Effector CD4-positive, alpha-beta T cell (primary cell): Measurements from ENCODE around the gene ITIH5.
A peak's percentile ranks its signal among the peaks of the same experiment; 100 is the strongest.
"Not testable (repeated sequence)": the region's sequence is repeated elsewhere in the genome, so short reads cannot be mapped to it uniquely, and the experiment has no call there.

Experiments
- DNase-seq: peaks from one replicate; pipeline ENCODE4 v3.0.0-alpha.2; 2020

Gene ITIH5

DNA sequence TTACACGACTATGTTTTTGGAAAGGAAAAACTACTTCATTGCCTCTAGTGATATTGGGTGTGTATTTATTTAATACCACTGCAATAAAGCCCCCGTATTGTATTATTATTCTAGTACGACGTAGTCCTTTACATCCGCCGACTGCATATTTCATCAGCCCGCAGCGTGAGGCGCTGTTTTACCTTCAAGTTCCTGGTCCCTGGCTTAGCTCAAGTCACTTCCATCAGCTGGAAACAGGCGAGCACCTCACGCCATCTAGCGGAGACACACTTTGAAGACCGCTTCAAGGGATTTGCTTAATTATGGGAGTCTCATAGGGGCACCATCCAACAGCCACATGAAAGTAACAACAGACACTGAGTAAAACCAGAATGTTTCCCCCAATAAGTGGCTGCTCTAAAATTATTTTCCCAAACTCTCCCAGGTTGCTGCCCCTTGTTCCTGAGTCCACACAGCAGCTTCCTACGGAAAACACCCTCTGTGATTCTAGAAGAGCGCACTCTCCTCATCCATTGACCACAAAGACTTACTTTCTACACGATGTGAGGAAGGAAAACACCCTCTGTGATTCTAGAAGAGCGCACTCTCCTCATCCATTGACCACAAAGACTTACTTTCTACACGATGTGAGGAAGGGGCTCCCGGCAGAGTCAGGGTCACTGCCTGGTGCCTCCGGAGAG lies 20.6 kb upstream of the ITIH5 start:
- DNase-seq = peak; percentile 57

DNA sequence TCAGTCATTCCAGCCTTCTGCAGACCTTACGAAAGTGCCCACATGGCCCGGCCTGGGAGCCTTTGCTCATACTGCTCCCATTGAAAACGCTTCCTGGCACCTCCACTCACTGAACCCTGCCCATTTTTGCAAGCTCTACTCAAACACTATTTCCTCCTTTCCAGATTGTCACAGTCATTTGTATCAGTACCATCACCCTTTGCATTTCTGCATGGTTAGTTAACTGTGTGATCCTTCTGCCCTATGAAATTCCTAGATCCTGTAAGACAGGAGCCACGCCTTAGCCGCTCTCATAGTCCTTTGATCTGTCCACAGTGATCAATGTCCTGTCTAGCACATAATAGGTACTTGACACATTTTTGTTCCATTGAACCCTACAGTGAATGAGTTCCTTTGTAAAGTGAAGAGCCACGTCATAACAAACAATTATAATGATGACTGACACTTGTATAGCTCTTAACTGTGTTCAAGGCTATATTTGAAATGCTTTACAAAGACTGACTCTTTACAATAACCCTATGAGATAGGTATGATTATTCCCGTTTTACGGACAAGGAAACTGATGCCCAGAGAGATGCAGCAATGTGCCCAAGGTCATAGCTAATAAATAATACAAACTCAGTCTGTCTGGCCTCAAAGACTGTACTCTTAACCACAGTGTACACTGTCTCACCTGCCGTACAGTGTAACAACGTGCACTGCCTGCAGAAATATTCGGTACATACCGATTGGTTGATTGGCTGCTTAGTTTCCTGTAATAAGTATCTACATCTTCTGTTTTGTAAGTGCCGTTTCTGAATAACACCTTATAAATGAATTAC lies 19.8 kb upstream of the ITIH5 start:
- DNase-seq = no peak

DNA sequence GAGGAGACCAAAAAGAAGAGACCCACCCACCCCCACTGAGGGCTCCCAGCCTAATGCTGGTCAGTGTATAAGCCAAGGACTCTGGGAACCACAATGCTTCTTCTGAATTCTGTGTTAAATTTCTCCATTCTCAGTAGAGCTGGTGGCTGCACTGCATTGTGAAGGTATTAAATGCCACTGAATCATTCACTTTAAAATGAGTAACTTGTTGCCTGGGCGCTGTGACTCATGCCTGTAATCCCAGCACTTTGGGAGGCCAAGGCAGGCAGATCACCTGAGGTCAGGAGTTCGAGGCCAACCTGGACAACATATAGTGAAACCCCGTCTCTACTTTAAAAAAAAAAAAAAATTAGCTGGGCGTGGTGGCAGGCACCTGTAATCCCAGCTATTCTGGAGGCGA lies 13.3 kb upstream of the ITIH5 start:
- DNase-seq = not testable (repeated sequence)

DNA sequence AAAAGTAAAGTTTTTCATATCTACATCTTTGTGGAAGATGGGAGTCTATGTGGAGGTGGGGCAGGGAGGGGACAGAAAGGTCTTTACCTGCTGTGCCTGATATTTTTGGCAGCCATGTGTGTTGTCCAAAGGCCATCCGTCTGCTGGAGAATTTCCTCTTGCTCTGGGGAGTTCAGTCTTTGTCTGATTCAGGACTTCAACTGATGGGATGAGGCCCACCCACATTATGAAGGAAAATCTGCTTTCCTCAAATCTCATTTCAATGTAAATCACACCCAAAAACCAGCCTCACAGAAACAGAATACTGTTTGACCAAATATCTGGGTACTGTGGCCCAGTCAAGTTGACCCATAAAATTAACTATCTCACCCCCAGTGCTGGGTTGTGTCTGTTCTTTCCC lies 12.5 kb upstream of the ITIH5 start:
- DNase-seq = no peak

DNA sequence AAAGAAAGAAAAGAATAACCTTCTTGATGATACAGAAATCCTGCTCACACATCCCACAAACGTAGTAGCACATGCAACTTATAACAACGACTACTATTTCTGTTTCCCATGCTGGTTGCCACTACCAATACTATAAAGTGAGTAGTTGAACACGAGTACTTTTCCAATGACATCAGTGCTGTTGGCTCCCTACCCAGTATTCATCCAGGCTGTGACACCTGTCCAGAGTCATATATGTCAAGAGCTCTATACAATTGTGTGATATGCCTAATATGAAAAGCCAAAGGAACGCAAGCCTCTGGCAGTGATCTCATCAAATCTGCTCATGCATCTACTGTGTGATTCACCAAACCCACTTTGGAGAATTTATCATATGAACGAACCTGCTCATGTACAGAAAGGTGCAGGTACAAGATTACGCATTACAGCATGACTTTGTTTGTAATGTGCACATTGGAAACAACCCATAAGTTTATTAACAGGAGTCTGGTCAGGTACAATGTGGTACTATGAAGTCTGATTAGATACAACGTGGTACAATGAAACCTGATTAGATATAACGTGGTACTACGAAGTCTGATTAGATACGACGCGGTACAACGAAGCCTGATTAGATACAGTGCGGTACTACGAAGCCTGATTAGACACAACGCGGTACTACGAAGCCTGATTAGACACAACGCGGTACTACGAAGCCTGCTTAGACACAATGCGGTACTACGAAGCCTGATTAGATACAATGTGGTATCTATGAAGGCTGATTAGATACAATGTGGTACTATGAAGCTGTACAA lies 5.8 kb upstream of the ITIH5 start:
- DNase-seq = no peak

DNA sequence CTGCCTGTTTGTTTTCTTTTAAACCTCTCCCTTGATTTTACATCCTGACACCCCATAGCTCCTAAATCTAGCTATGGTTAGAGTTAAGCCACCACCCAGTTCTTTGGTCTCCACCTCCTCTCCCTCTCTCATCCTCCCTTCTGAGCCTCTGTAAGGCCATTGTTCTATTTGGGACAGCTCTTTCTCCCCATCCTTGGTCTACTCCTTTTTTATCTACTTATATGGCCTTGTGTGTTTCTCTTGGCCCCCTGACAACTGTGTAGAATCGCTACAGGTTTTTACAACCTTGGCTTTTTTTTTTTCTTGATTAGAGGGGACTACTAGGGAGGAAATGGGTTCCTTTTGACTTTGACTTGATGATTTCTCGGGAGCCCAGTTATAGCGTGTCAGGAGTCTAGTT lies 3.4 kb upstream of the ITIH5 start:
- no peak for DNase-seq

DNA sequence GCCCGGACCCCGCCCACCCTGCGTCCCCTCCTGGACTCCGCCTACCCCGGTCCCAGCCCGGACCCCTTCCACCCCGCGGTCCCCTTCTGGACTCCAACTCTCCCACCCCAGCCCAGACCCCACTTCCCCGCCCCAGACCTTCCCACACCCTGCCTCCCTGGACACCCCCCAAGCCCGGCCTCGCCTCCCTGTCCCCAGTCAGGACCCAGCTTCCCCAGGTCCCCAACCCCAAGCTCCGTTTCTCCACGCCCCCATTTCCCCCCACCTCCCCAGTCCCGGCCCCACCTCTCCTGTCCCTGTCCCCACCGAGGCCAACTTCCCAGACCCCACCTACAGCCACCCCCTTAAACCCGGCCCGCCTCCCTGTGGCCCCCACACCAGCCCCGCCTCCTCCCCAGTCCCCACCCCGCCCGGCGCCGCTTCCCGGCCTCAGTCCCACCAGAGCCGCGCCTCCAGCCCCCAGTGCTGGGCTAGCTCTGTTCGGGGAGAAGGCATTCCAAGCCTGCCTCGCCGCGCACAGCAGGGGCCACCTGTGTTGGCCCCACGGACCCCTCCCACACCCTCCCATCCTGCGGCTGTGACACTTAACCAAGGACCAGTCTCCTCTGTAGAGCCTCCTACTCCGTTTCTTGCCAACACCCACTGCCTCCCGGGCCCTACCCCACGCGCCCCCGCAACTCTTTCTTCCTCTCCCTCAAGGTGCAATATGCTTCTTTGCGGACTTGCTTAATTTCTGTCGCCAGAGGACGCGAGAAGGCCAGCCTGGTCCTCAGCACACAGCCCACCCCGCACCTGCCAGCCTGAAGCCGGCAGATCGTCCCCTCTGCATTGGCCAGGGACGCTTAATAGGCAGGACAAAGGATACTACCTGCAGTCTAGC lies 736 bp upstream of the ITIH5 start:
- no peak for DNase-seq

DNA sequence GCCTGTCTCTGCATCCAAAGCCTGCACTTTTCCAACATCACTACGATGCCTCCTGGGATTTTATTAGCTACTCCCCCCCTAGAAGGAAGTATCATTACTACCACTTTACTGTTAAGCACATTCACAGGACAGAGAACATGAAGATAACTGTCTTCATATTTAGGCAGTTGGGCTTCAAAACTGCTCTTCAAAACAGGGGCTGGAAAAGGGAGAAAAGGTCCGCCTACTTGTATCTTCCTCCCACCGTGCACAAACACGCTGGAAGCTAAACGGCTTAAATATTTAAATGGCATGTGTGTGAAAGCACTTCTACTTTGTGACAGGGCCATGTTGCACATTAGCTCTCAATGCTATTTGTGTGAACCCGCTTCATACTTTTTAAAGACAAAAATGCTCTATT lies 999 bp downstream of the ITIH5 start:
- DNase-seq = no peak

DNA sequence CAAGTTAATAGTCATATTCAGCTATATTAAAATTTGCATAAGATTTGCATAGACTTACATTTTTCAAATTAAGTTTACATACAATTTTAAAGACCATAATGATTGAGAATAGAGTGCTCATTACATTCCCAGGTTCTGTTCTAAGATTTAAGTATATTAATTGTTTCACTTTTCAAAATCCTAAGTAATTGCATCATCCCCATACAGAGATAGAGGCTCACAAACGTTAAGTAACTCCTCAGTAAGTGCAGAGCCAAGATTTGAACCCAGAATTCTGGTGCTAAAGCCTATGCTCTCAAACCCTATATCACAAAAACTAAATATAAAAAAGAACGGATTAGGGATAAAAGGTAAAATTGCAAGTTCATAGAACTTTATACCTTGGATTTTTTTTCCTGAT lies 2.1 kb downstream of the ITIH5 start:
- no peak for DNase-seq

DNA sequence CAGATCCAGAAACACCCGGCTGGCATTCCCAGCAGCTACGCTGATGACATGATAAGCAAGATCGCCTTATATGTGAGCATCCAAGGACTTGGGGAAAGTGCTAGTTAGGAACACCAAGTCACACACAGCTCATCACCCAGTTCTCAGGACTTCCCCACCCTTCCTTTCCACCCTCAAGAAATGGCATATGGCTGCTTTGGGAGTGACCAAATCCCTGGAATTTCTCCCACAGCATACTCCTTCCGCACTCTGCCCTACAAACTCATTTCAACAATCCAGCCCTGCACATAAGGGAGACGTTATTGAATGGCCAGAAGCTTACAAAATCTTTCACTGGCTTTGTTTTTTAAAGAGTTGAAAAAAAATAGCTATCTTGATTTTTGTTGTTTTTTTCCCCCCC lies 4.2 kb downstream of the ITIH5 start:
- DNase-seq = no peak

DNA sequence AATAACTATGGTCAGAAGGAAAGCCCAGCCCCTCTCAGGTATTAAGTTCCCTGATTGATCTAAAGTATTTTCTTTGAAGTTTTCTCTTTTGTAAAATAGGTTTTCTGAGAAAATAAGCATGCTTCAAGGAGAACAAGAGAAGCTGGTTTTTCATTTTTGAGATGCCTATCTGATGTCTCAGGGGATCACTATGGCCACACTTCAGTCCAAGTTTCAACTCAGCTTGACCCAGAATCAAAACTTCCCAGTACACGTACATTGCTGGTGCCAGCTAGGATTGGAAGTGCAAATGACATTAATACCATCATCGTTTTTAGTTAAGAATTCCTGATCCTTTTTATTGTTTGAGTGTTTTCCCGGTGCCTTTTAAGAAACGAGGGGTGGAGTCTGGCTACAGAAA lies 7.2 kb downstream of the ITIH5 start:
- DNase-seq = no peak

DNA sequence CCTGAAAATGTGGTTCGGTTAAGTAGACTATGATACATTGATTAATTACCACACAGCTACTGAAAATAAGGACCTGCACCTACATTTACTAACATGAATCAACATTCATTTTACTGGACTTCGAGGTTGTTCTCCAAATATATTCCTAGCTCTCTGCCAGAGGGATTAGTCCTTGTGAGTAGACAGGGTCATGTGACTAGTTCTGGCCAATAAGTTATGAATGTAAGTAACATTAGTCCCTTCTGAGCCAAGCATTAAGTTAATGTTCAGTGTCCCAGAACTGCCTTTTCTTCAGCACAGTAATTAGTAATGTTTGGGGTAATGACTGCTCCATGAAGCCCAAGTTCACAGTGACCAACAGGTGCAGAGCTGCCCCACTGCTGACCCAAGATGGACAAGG lies 9.2 kb downstream of the ITIH5 start:
- DNase-seq = no peak

DNA sequence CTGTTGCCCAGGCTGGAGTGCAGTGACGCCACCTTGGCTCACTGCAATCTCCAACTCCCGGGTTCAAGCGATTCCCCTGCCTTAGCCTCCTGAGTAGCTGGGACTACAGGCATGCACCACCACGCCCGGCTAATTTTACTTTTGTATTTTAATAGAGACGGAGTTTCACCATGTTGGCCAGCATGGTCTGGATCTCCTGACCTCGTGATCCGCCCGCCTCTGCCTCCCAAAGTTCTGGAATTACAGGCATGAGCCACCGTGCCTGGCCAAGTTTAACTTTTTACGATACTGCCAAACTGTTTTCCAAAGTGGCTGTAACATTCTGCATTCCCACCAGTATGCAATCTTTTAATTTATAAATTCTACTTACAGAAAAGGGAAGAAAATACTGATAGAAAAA lies 9.7 kb downstream of the ITIH5 start:
- not testable (repeated sequence) for DNase-seq

DNA sequence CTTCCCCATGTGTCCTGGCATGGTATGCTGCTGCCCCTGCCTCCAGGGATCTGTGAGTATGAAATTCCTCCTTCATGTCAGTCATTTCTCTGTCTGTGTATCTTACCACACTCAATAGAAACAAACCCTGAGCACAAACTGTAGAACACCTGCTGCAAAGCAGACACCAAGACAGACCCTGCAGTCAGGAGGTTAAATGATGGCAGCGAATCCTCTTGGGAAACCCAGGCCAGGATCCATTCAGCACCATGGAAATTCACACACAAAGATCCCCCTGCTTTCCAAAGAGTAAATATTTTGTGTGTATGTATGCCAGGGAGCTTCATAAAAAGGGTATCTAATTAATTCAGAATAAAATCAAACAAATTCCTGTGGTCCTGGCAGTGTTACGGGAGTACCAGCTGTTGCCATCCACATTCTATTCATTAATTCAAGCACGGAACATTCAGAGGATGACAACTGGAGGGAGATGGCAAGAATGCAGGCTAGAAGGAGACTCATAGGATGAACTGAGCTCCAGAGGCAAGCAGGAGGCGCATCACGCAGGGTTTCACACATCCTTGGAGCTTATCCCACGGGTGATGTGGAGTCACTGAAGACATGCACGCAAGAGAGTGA lies 14.8 kb downstream of the ITIH5 start:
- no peak for DNase-seq

DNA sequence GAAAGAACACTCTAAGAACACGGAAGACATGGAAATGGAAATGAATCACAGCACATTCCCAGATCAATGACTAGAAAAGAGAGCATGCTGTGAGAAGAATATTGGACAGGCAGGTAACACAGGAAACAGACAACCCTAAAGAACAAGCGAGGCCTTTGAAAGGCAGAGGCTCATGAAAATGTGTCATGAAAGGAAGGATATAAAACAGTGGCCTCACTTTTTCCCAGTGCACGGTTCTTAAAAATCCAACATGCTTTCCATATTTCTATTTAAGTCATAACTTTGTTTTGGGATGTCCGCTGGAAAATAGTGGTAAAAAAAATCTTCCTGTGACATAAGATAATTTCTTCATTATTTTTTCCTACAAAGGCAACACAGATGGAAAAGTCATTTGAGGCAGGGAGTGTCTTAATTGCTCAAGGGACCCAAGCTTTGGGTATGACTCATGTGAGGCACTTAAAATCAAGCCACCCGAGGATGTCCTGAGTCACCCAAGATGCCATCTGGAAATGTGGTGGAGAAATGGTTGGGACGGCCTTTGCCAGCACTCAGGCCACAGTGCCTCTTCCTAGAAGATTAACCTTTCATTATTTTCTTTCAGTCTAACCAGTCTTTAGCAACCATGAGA lies 17.0 kb downstream of the ITIH5 start:
- no peak for DNase-seq

DNA sequence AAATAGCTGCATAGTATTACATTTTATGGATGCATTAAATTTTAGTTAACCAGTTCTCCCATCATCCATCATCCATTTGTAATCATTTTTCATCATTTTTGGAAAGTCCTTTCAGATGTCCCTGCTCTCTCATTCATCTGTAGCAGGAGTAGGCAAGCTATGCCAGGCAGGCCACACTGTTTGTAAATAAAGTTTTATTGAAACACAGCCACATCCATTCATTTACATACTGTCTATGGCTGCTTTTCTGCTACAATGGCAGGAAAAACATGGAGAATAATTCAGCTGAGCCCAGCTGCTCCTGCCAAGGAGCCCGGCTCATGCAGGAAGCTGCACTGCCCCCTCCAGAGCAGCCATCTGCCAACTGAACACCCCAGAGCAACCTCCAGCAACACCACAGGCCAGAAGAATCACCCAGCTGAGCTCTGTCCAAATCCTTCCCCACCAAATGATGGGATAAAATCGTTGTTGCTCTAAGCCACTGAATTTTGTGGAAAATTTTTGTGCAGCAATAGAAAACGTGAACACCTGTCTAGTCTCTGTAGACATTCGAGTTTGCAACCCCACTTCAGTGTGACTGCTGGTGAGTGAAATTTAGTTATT lies 19.6 kb downstream of the ITIH5 start:
- no peak for DNase-seq

DNA sequence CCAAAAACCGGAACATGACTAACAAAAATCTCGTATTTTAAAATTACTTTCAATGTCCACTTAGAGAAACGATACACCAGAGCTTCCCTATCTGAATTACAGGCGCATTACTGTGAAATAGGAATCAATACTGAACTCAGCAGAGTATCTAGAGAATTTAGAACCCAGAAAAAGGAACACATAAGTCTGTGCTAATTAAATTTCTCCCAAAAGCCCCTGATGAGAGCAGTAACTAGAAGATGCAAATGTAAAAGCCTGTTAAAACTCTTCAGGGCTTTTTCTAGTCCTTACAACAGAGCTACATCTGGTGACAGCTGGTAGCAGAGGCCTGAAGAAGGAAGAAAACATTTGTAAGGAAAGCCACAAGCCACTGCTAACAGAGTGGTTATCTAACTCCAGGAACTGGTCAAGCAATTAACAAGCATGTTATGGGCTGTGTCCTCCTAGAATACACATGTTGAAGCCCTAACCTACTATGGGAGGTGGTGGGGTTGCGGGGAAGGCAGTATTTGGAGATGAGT lies 24.2 kb downstream of the ITIH5 start:
- no peak for DNase-seq

DNA sequence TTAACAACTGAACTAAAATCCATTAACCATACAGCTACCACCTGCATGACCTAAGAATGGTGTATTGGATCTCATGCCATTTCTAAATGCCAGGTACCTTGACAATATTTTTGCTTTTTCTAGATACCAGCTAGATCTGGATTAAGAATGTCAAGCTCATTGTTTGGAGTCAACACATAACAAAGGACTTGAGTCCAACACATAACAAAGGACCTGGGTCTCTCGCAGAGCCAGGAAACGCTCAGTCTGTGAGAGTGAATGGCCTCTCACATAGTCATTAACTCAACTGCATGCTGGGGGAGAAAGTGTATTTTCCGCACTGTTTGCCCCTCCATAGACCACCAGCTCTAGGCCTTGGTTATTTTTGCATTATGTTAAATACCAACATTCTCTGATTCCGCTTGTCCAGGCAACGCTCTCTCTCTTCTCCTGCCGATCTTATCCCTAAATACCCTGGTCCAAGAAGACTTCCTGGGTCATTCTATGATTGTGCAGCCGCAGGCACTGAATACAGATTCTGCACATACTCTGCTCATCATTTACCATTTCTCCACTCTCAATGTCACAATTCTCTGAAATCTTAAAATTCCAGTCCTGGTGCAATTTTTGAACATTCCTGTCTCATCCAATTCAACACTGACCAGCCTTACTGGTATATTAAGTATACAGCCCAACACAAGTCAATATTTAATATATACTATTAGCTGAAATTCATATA lies 31.2 kb downstream of the ITIH5 start:
- no peak for DNase-seq

DNA sequence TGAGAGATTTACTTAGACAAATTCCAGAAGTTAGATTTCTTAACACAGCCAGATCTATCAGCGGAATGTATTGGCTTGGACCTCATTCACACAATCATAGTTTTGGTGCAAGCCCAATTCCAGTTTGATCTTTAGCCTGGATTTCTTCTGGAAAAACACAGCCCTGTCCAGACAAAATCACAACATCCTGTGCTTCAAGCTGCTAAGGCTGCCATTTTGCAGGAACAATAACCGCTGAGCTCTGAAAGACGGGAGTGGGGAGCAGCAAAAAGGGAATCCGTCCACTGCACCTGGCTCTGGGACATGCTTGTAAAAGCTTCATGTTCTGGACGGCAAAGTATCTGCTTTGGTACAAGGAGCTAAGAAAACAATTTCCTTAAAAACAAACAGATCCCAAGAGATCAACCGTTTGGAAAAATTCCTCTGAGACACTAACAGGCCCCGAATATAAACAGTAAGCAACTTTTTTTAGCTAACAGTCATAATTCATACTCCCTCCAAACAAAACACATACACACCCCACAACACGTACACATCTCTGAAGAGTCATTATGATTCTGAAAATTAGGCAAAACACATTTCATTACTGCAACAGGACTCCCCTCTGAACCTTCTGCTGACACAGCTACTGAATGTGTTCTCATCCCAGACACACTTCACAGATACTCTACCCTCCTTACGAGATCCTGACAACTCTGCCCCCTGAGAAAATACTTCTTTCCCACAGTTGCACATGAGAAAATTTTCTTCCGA lies 32.4 kb downstream of the ITIH5 start:
- no peak for DNase-seq

DNA sequence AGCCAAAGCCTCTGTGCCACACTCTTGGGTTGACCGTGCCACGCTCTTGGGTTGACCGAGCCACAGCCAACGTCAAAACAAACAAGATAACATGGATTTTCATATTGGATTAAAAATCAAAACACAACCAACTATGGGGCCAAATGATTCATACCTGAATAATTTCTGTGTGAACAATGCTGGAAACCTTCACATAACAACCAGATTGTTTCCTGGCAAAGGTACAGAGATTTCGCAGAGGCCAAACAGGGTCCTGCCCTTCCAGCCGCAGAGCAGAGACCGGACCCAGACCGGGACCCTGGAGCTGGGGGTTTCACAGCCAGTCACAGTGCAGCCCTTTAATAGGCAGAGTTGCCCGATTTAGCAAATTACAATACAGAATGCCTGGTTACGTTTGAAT lies 40.5 kb downstream of the ITIH5 start:
- DNase-seq = no peak
